Psoas muscle (tissue), 8 donors: ENCODE data around the gene E2F6. TPM values are rescaled to one million over a fixed set of nuclear protein-coding genes. Genes with fewer than 3 reads are reported as not detected.

Experiments
- ATAC-seq, 4 donors: fragments of 200-7000 bp; cut with Tn5 transposase; one replicate each; pipeline ENCODE4 v1.9.1; 2020; ENCODE audit warnings: moderate library complexity in 3 of 4, mild to moderate bottlenecking in 2 of 4
- DNase-seq, 2 donors: peaks; one replicate each; pipeline ENCODE4 v3.0.0-alpha.2; 2020
- H3K27ac ChIP-seq: fragments of 200-600 bp; one replicate; pipeline ENCODE4 v1.8.0; 2022
- H3K27me3 ChIP-seq, 3 donors: fragments of 200-600 bp in 1 of 3; one replicate each; pipeline versions ENCODE4 v1.6.1 to v1.8.0; 2013 to 2022; ENCODE audit warnings: low read length in 2 of 3, mild to moderate bottlenecking in 2 of 3, moderate library complexity in 1 of 3; ENCODE audit not compliant: insufficient read depth in 3 of 3
- H3K36me3 ChIP-seq, 2 donors: fragments of 200-600 bp in 1 of 2; one replicate each; pipeline versions ENCODE4 v1.6.1 to v1.8.0; 2013 to 2022; ENCODE audit warnings: low read depth in 1 of 2, mild to moderate bottlenecking in 1 of 2, moderate library complexity in 1 of 2; ENCODE audit not compliant: insufficient read depth in 1 of 2
- H3K4me1 ChIP-seq: fragments of 200-600 bp; one replicate; pipeline ENCODE4 v1.8.0; 2022
- H3K4me3 ChIP-seq: fragments of 200-600 bp; one replicate; pipeline ENCODE4 v1.8.0; 2022; ENCODE audit warnings: mild to moderate bottlenecking
- H3K9me3 ChIP-seq: fragments of 200-600 bp; one replicate; pipeline ENCODE4 v1.8.0; 2022
- WGBS, 3 donors: extraction: QIAGEN DNeasy Blood & Tissue Kit; methylation state at CpG; one replicate each; pipeline versions ENCODE4 v1.1.6 to v1.1.7; 2013; 5-methylcytosine and 5-hydroxymethylcytosine counted together
- intact Hi-C, 2 donors: fragments of 100-400 bp; cut with DNase I; formaldehyde crosslinking; loops; one replicate each; pipeline versions ENCODE4 v1.11.0 to v1.14.2; 2022
- polyA plus RNA-seq, 3 donors: library from polyadenylated mRNA; stranded (reverse); fragments of 200-250 nt; gene quantifications; one replicate each; pipeline ENCODE4 v1.2.3, GENCODE V29; 2013
- total RNA-seq, 4 donors: library from RNA; stranded (reverse); fragmentation: NEBNext Ultra II Directional in 2 of 4; extraction: Animal tissue kit (Norgen Biotek cat#: 25700) in 2 of 4; gene quantifications; one replicate each; pipeline versions ENCODE4 v1.2.1 to v1.2.4, GENCODE V29; 2021 to 2023
- TF ChIP-seq, protein P1 (sequence below): fragments of 200-600 bp; IDR thresholded peaks from one replicate; pipeline ENCODE4 v1.8.0; 2022; ENCODE audit warnings: antibody characterized with exemption
- donor health status: healthy with polysubstance abuse.
- donor health status: DM: no; HTN: no; CAD: no; lungs with moderate emphysema.
- donor health status: Bipolar disorder and iron deficiency.
- donor health status: healthy.
- donor health status: DM: yes; HTN: yes; CAD: no.
- donor health status: DM: no; HTN: no; CAD: no.
- donor health status: DM: no; HTN: no; CAD: no.
- donor health status: DM: yes; HTN: yes; CAD: no.

E2F6 gene
- total and polyA plus RNA-seq, 7 donors, result 19.5 to 56.4 (median 31.3) TPM

DNA sequence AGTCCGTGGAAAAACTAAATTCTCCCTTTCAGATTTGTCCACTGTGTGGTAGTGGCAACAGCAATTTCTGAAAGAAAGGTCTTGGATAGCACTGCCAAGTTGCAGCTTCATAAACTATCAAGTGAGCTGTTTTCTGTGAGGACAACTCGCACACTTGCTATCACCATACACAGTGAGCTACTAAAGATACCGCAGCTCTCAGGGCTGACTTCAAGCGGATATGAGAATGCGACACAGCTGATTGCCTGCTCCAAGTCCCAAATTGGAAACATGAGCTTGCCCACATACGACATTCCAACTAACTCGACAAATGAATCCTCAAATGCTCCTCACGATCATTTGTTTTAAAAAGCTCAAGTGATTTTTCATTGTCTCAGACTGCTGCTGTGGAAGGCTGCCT lies 46.2 kb downstream of the E2F6 start:
- H3K4me1 ChIP-seq, result peaks cover 19% of the 10 kb centered on the region
- ATAC-seq (peak; percentile 77 to 93 (median 88)), DNase-seq (no peak)
- H3K4me3 ChIP-seq, result peak overlapping the region; percentile 41
- H3K27me3 ChIP-seq, result no peaks in the 10 kb centered on the region
- TF ChIP-seq, protein P1, sequence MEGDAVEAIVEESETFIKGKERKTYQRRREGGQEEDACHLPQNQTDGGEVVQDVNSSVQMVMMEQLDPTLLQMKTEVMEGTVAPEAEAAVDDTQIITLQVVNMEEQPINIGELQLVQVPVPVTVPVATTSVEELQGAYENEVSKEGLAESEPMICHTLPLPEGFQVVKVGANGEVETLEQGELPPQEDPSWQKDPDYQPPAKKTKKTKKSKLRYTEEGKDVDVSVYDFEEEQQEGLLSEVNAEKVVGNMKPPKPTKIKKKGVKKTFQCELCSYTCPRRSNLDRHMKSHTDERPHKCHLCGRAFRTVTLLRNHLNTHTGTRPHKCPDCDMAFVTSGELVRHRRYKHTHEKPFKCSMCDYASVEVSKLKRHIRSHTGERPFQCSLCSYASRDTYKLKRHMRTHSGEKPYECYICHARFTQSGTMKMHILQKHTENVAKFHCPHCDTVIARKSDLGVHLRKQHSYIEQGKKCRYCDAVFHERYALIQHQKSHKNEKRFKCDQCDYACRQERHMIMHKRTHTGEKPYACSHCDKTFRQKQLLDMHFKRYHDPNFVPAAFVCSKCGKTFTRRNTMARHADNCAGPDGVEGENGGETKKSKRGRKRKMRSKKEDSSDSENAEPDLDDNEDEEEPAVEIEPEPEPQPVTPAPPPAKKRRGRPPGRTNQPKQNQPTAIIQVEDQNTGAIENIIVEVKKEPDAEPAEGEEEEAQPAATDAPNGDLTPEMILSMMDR, result no peak
- WGBS, 3 donors, result 16 to 30% (median 22%) methylated on average over 8 of the region's 8 CpGs
- no peaks in the 10 kb centered on the region for H3K9me3 ChIP-seq
- no peaks in the 10 kb centered on the region for H3K36me3 ChIP-seq
- intact Hi-C loops, result no loop called here
- peak overlapping the region; percentile 80 for H3K27ac ChIP-seq

GRCh38 chr2:11417946-11418585 lies 47.9 kb downstream of the E2F6 start:
- WGBS, 3 donors, result 55 to 64% (median 59%) methylated on average over 8 of the region's 8 CpGs
- H3K27ac ChIP-seq, result no peak overlapping the region
- intact Hi-C loops, result no loop called here
- TF ChIP-seq, protein P1, result peak; percentile 37
- no peak overlapping the region for H3K4me3 ChIP-seq
- DNase-seq (no peak), ATAC-seq (no peak)
- H3K27me3 ChIP-seq, result no peaks in the 10 kb centered on the region
- peaks cover 19% of the 10 kb centered on the region for H3K4me1 ChIP-seq
- H3K9me3 ChIP-seq, result no peaks in the 10 kb centered on the region
- H3K36me3 ChIP-seq, result no peaks in the 10 kb centered on the region

- Histone ChIP-seq H3K27ac (no peak overlapping the region), H3K36me3 (no peaks in the 10 kb centered on the region), H3K4me1 (peaks cover 24% of the 10 kb centered on the region), H3K4me3 (no peak overlapping the region), H3K9me3 (no peaks in the 10 kb centered on the region), H3K27me3 (no peaks in the 10 kb centered on the region)
- DNase-seq, result no peak
- intact Hi-C loops, result no loop called here
- ATAC-seq, result no peak
- WGBS, 3 donors, result 73 to 86% (median 74%) methylated on average over 2 of the region's 2 CpGs
- TF ChIP-seq, protein P1, result no peak
Measured at GRCh38 chr2:11416931-11417330, 49.0 kb downstream of the E2F6 start.

DNA sequence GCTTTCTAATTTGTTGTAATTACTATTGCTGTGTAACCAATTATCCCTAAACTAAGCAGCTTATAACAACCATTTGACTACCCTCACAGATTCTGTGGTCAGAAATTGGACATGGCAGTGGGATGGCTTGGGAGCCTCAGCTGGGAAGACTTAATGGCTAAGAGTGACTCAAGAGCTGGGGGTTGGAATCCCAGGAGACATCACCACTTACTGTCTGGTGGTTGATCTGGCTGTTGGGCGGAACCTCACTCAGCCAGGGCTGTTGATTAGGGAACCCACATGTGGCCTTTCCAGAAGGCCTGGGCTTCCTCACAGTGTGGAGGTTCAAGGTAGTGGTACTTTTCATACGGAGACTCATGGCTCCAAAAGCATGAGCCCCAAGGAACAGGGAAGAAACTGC lies 49.8 kb downstream of the E2F6 start:
- ATAC-seq (no peak), DNase-seq (no peak)
- intact Hi-C loops, result no loop called here
- Histone ChIP-seq H3K27ac (no peak overlapping the region), H3K4me3 (no peak overlapping the region), H3K27me3 (no peaks in the 10 kb centered on the region), H3K4me1 (peaks cover 24% of the 10 kb centered on the region), H3K36me3 (no peaks in the 10 kb centered on the region), H3K9me3 (no peaks in the 10 kb centered on the region)
- WGBS, 3 donors, result 93 to 97% (median 93%) methylated on average over 2 of the region's 2 CpGs
- TF ChIP-seq, protein P1, result no peak
